GM12801 (cell line): Measurements from ENCODE around the gene CPEB3.

Source experiments
- CTCF ChIP-seq: IDR thresholded peaks from one replicate; pipeline ENCODE4 v1.5.1; 2011; ENCODE audit warnings: control low read depth; ENCODE audit not compliant: insufficient read length; ENCODE audit errors: extremely low read depth

Gene CPEB3

GRCh38 chr10:92146781-92147180 lies 144.1 kb downstream of the CPEB3 start:
- no peak for TF ChIP-seq CTCF

GRCh38 chr10:92146107-92146506 lies 144.8 kb downstream of the CPEB3 start:
- no peak for TF ChIP-seq CTCF

- no peak for TF ChIP-seq CTCF
These were observed 147.9 kb downstream of the CPEB3 start for GRCh38 chr10:92142949-92143348.

GRCh38 chr10:92142512-92142911 lies 148.4 kb downstream of the CPEB3 start:
- no peak for TF ChIP-seq CTCF

- TF ChIP-seq CTCF: no peak
These were observed 159.5 kb downstream of the CPEB3 start for GRCh38 chr10:92131275-92131820.

GRCh38 chr10:92130622-92131274 lies 160.1 kb downstream of the CPEB3 start:
- no peak for TF ChIP-seq CTCF

GRCh38 chr10:92126100-92126650 lies 164.7 kb downstream of the CPEB3 start:
- TF ChIP-seq CTCF: no peak
